ENCODE data around the gene CHST15. TPM values are rescaled to one million over a fixed set of nuclear protein-coding genes. Genes with fewer than 3 reads are reported as not detected.

Gene CHST15
- total and polyA plus RNA-seq, 2 of the 8 experiments (the other 6 are each of a cell fraction or from before 2014, with no cell fraction given), result 8.8 to 9.1 TPM

GRCh38 chr10:124003481-124003870 lies 89.9 kb downstream of the CHST15 start:
- no peaks in the 10 kb centered on the region for H3K23me2 ChIP-seq (ENCODE audit: low read depth, low read length)
- no peaks in the 10 kb centered on the region for H3K27me3 ChIP-seq (replicated peaks in 1 of 4; ENCODE audit: control insufficient read depth in 3 of 4, extremely low read depth in 1 of 4, insufficient read depth in 3 of 4, low read length in 3 of 4)
- H3K4ac ChIP-seq (replicated peaks; ENCODE audit: insufficient read length, low read depth, low read length), result no peak overlapping the region
- no peak overlapping the region for H4K8ac ChIP-seq (ENCODE audit: extremely low read depth, insufficient read depth, low read length)
- H3K27ac ChIP-seq (ENCODE audit: low read depth, low read length), result no peak overlapping the region
- no peaks in the 10 kb centered on the region for H3K79me1 ChIP-seq (ENCODE audit: low read depth, low read length)
- H3K4me2 ChIP-seq (ENCODE audit: insufficient read depth in 1 of 2, low read depth in 2 of 2, low read length in 2 of 2), result no peak overlapping the region
- no peak overlapping the region for H2BK15ac ChIP-seq (ENCODE audit: low read length)
- no peak overlapping the region for H2AFZ ChIP-seq (ENCODE audit: low read length)
- no peak overlapping the region for H4K91ac ChIP-seq (replicated peaks; ENCODE audit: insufficient read length, low read length)
- H3K36me3 ChIP-seq (ENCODE audit: control insufficient read depth in 2 of 4, insufficient read depth in 4 of 4, low read length in 3 of 4), result no peaks in the 10 kb centered on the region
- H4K20me1 ChIP-seq (replicated peaks in 1 of 2; ENCODE audit: control insufficient read depth in 1 of 2, insufficient read depth in 2 of 2, low read length in 2 of 2), result no peaks in the 10 kb centered on the region
- no peak overlapping the region for H3K14ac ChIP-seq (ENCODE audit: insufficient read length)
- no peak overlapping the region for H3K23ac ChIP-seq (ENCODE audit: insufficient read length)
- no peak for FAIRE-seq
- H3K4me1 ChIP-seq (replicated peaks in 1 of 4; ENCODE audit: control insufficient read depth in 3 of 4, insufficient read depth in 4 of 4, low read length in 3 of 4), result peaks cover 0 to 6% (median 3%) of the 10 kb centered on the region in 4 experiments; a peak in 3 of 7 replicates
- no peaks in the 10 kb centered on the region for H3K79me2 ChIP-seq (ENCODE audit: control insufficient read depth in 1 of 2, insufficient read depth in 2 of 2, low read length in 2 of 2)
- no peak overlapping the region for H2BK5ac ChIP-seq (ENCODE audit: low read depth, low read length)
- no peaks in the 10 kb centered on the region for H3K9me3 ChIP-seq (ENCODE audit: insufficient read depth in 2 of 2, low read depth in 1 of 2, low read length in 1 of 2)
- H3K4me3 ChIP-seq (ENCODE audit: extremely low read depth in 1 of 4, insufficient read depth in 2 of 4, low read depth in 3 of 4, low read length in 4 of 4), result no peak overlapping the region
- ChIA-PET POLR2A (ENCODE audit: partially characterized antibody) (no interaction called here), CTCF (ENCODE audit: partially characterized antibody) (interaction anchor here (0.8 to 3.8 kb wide), 3 partner anchors 8 to 153 kb away, joined by 3 to 18 read pairs (median 4); no protein-coding TSS in a partner anchor)
- no peak overlapping the region for H2BK12ac ChIP-seq (ENCODE audit: low read depth, low read length)
- WGBS, 2 experiments (ENCODE audit: extremely low coverage in 1 of 2, insufficient coverage in 1 of 2, insufficient read length in 1 of 2, insufficient replicate concordance in 2 of 2, low coverage in 1 of 2, low lambda C conversion rate in 2 of 2, missing lambda C conversion rate in 1 of 2), result 84% methylated on average over 4 of the region's 4 CpGs; no CpG with 5 or more reads in 1 of the 2 experiments
- TF ChIP-seq KDM1A (IDR thresholded peaks at IDR 0.05; ENCODE audit: borderline replicate concordance, low read length) (peak; percentile 21; the same call in 1 of the 2 replicates), E2F6 (IDR thresholded peaks at IDR 0.05) (no peak), TCF12 (IDR thresholded peaks at IDR 0.05; ENCODE audit: low read depth, low read length) (no peak), EZH2 (IDR thresholded peaks at IDR 0.05; ENCODE audit: low read depth, low read length, severe bottlenecking) (no peak)
- no peak overlapping the region for H3K9ac ChIP-seq (replicated peaks in 1 of 4; ENCODE audit: extremely low read depth in 1 of 4, low read depth in 3 of 4, low read length in 3 of 4)
- DNase-seq (ENCODE audit: low read depth in 1 of 2, low spot score in 2 of 2), result no peak
- H2BK20ac ChIP-seq (ENCODE audit: low read length), result no peak overlapping the region
- H2AK5ac ChIP-seq (ENCODE audit: low read depth, low read length), result no peak overlapping the region
- H4K5ac ChIP-seq (ENCODE audit: insufficient read length, low read depth, low read length), result no peak overlapping the region
- H2BK120ac ChIP-seq (replicated peaks; ENCODE audit: low read depth, low read length), result no peak overlapping the region
- no peak overlapping the region for H3K18ac ChIP-seq (ENCODE audit: extremely low read depth, low read length)
- H3K56ac ChIP-seq (replicated peaks; ENCODE audit: insufficient read length, low read depth, low read length), result no peak overlapping the region
